Measurements from ENCODE around the gene PBX1.

Gene PBX1

GRCh38 chr1:164846731-164847691, 288.0 kb downstream of the PBX1 start:
- in situ Hi-C loops (cut with MboI; ENCODE audit: low sequenced_read_pairs), result no loop called here

GRCh38 chr1:164853146-164853545, 294.2 kb downstream of the PBX1 start:
- in situ Hi-C loops (cut with MboI; ENCODE audit: low sequenced_read_pairs), result no loop called here

GRCh38 chr1:164855716-164856329, 296.8 kb downstream of the PBX1 start:
- in situ Hi-C loops (cut with MboI; ENCODE audit: low sequenced_read_pairs), result no loop called here

GRCh38 chr1:164856381-164856780, 297.4 kb downstream of the PBX1 start:
- in situ Hi-C loops (cut with MboI; ENCODE audit: low sequenced_read_pairs), result no loop called here

- in situ Hi-C loops (cut with MboI; ENCODE audit: low sequenced_read_pairs), result no loop called here
Observed at GRCh38 chr1:164857439-164857838, 298.5 kb downstream of the PBX1 start.

- in situ Hi-C loops (cut with MboI; ENCODE audit: low sequenced_read_pairs), result no loop called here
Observed at GRCh38 chr1:164858096-164858632, 299.2 kb downstream of the PBX1 start.

GRCh38 chr1:164861632-164862031, 302.6 kb downstream of the PBX1 start:
- in situ Hi-C loops (cut with MboI; ENCODE audit: low sequenced_read_pairs), result no loop called here

GRCh38 chr1:164863056-164863455, 304.1 kb downstream of the PBX1 start:
- in situ Hi-C loops (cut with MboI; ENCODE audit: low sequenced_read_pairs), result no loop called here

GRCh38 chr1:164864161-164864560, 305.2 kb downstream of the PBX1 start:
- in situ Hi-C loops (cut with MboI; ENCODE audit: low sequenced_read_pairs), result no loop called here

GRCh38 chr1:164865385-164865784, 306.4 kb downstream of the PBX1 start:
- in situ Hi-C loops (cut with MboI; ENCODE audit: low sequenced_read_pairs), result no loop called here

GRCh38 chr1:164867590-164867989, 308.6 kb downstream of the PBX1 start:
- in situ Hi-C loops (cut with MboI; ENCODE audit: low sequenced_read_pairs), result no loop called here

GRCh38 chr1:164868990-164869389, 310.0 kb downstream of the PBX1 start:
- in situ Hi-C loops (cut with MboI; ENCODE audit: low sequenced_read_pairs), result no loop called here

GRCh38 chr1:164875518-164875917, 316.5 kb downstream of the PBX1 start:
- in situ Hi-C loops (cut with MboI; ENCODE audit: low sequenced_read_pairs), result no loop called here

GRCh38 chr1:164876398-164877116, 317.6 kb downstream of the PBX1 start:
- in situ Hi-C loops (cut with MboI; ENCODE audit: low sequenced_read_pairs), result no loop called here

- in situ Hi-C loops (cut with MboI; ENCODE audit: low sequenced_read_pairs), result no loop called here
Observed at GRCh38 chr1:164880199-164880598, 321.2 kb downstream of the PBX1 start.

GRCh38 chr1:164880644-164881043, 321.7 kb downstream of the PBX1 start:
- in situ Hi-C loops (cut with MboI; ENCODE audit: low sequenced_read_pairs), result no loop called here

GRCh38 chr1:164885311-164885710, 326.3 kb downstream of the PBX1 start:
- in situ Hi-C loops (cut with MboI; ENCODE audit: low sequenced_read_pairs), result no loop called here

GRCh38 chr1:164886101-164886500, 327.1 kb downstream of the PBX1 start:
- in situ Hi-C loops (cut with MboI; ENCODE audit: low sequenced_read_pairs), result no loop called here

GRCh38 chr1:164891615-164892014, 332.6 kb downstream of the PBX1 start:
- in situ Hi-C loops (cut with MboI; ENCODE audit: low sequenced_read_pairs), result no loop called here

- in situ Hi-C loops (cut with MboI; ENCODE audit: low sequenced_read_pairs), result no loop called here
Observed at GRCh38 chr1:164895026-164895912, 336.3 kb downstream of the PBX1 start.

Measured in HL-60/S4 treated with retinoic acid at 250 ng/mL for 4 days and 3 days (cell line).